Articular chondrocyte of knee joint (primary cell): ENCODE data around the gene GPRASP3. TPM values are rescaled to one million over a fixed set of nuclear protein-coding genes. Genes with fewer than 3 reads are reported as not detected.

ENCODE experiments used
- small RNA-seq: library from RNA; depleted of rRNA; stranded (forward); fragments of <200 nt; gene quantifications from one replicate; pipeline ENCODE3, GENCODE V24; 2012
- total RNA-seq: library from RNA; depleted of rRNA; stranded (reverse); fragments of >200 nt; gene quantifications from 2 replicates; pipeline ENCODE4 v1.2.3, GENCODE V29; 2012

Gene GPRASP3, protein sequence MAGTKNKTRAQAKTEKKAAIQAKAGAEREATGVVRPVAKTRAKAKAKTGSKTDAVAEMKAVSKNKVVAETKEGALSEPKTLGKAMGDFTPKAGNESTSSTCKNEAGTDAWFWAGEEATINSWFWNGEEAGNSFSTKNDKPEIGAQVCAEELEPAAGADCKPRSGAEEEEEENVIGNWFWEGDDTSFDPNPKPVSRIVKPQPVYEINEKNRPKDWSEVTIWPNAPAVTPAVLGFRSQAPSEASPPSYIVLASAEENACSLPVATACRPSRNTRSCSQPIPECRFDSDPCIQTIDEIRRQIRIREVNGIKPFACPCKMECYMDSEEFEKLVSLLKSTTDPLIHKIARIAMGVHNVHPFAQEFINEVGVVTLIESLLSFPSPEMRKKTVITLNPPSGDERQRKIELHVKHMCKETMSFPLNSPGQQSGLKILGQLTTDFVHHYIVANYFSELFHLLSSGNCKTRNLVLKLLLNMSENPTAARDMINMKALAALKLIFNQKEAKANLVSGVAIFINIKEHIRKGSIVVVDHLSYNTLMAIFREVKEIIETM
- total RNA-seq: 8.6 and 8.9 TPM in 2 replicates

GRCh38 chrX:102720237-102721168 lies at the start of gene GPRASP3:
GPRASP3 (plus strand) TSS chrX:102720743; CDS start chrX:102748996, 28,253 bp downstream.

DNA sequence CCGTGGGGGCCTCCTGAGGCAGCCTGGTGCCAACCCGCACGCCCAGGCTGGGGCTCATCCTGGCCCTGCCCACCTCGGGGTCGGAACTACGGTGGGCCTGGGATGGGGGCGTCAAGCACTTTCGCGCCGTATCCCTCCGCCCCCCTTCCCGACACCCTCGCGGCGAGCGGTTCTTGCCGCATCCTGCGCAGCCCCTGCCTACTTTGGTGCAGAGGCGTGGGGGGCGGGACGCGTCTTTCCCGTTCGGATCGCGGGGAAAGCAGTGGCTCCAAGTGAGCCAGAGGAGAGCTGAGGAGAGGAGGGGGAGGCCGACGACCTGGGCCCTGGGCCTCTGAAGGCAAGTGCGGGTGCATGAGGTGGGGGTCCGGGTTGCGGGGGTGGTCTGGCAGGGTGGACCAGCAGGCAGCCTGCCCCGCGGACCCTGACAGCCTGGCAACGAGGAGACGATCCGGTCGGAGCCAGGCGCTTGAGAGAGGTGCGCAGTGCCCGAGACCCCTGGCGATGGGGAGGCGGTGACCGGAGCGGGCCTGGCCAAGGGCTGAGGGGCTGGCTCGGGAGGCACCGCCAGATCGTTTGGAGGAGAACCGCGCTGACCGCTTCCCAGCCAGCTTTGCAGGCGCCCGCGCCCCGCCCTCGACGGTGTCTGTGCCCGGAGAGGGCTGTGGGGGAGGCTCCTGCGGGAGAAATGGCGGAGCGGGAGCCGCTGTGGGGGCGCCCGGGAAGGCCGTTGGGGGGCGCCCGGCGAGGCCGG lies 8.2 kb upstream of the GPRASP3 start, which contains the start of gene GPRASP2:
Gene GPRASP2, plus strand, starts transcription at position 233 of the 751 bp plus-strand sequence. CDS start 2,422 bp downstream, outside the sequence.

Small RNA genes within 50 kb of the gene (small RNA-seq; reads per million reads assigned to genes)
- gene RNU6-589P: not detected

Other genes with a start within 250 kb of the GPRASP3 start
- not detected in 2 replicates for gene TCP11X2, start 248.9 kb upstream of the GPRASP3 start, total RNA-seq
- gene TMSB15A, start 204.0 kb upstream of the GPRASP3 start, total RNA-seq: 1.0 and 3.6 TPM in 2 replicates
- gene ARMCX5, start 121.2 kb upstream of the GPRASP3 start, total RNA-seq: 16.4 and 17.1 TPM in 2 replicates
- 5.0 and 5.4 TPM in 2 replicates for gene GPRASP1, start 69.3 kb upstream of the GPRASP3 start, total RNA-seq
- gene GPRASP2, start 8.3 kb upstream of the GPRASP3 start, total RNA-seq: 16.6 and 17.2 TPM in 2 replicates
- 1.5 and 1.6 TPM in 2 replicates for gene RAB40AL, start 216.5 kb downstream of the GPRASP3 start, total RNA-seq